Measurements from ENCODE around the gene IRF9. TPM values are rescaled to one million over a fixed set of nuclear protein-coding genes. Genes with fewer than 3 reads are reported as not detected.
A peak's percentile ranks its signal among the peaks of the same experiment; 100 is the strongest.

The IRF9 gene
- total RNA-seq, 1 experiment from 2014 or later = 27.6 TPM

DNA sequence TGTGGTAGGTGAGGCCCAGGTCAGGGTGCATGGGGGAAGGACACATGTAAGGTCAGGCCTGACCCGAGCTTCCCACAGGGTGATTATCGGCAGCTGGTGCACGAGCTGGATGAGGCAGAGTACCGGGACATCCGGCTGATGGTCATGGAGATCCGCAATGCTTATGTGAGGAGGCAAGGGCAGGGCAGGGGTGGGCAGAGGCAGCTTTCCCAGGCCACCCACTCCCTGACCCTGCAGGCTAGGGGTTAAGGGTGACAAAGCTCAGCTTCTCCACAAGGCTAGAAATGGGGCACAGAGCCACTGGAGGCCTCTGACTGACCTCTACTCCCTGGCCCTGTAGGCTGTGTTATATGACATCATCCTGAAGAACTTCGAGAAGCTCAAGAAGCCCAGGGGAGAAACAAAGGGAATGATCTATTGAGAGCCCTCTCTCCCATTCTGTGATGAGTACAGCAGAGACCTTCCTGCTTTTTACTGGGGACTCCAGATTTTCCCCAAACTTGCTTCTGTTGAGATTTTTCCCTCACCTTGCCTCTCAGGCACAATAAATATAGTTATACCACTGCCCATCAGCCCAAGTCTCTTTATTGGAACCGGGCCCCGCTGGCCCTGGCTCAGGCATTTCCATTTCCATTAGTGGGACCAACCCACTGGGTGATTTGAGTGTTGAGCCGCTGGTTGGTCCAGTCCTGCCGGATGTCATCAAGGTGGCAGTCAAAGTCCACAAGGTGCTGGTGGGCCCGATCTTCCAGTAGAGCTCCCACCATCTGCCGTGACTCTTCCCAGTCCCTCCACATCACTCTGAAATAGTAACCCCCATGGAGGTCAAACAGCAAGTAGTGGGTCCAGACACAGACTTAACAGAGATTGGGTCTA is 22.4 kb upstream of the IRF9 start:
- Histone ChIP-seq H3K23ac (ENCODE audit: insufficient read length, low read depth, low read length) (no peak overlapping the region), H4K20me1 (ENCODE audit: control insufficient read depth, insufficient read depth, insufficient read length) (no peaks in the 10 kb centered on the region), H3K18ac (ENCODE audit: insufficient read length, low read depth, low read length) (no peak overlapping the region), H2BK15ac (ENCODE audit: low read depth, low read length) (no peak overlapping the region), H4K91ac (ENCODE audit: insufficient read length, low read depth, low read length) (no peak overlapping the region), H3K56ac (ENCODE audit: insufficient read length, low read depth, low read length) (no peak overlapping the region), H3K9me3 (ENCODE audit: control insufficient read depth, low read depth, low read length) (no peaks in the 10 kb centered on the region), H2AFZ (ENCODE audit: low read length) (no peak overlapping the region), H3K4me1 (ENCODE audit: insufficient read depth, low read length) (no peaks in the 10 kb centered on the region), H2BK120ac (ENCODE audit: low read depth, low read length, poor library complexity, severe bottlenecking) (no peak overlapping the region), H2BK5ac (ENCODE audit: insufficient read length, low read length) (no peak overlapping the region), H3T11ph (ENCODE audit: low read length) (no peak overlapping the region), H3K79me1 (ENCODE audit: insufficient read depth, low read depth, low read length, poor library complexity, severe bottlenecking) (peaks cover 2% of the 10 kb centered on the region), H3K14ac (ENCODE audit: insufficient read depth, low read length) (no peak overlapping the region), H3K79me2 (ENCODE audit: insufficient read depth, low read length) (peaks cover 3% of the 10 kb centered on the region; the same call in 1 of the 2 replicates), H4K5ac (ENCODE audit: insufficient read length, low read depth, low read length) (no peak overlapping the region), H4K8ac (replicated peaks; ENCODE audit: insufficient read length, low read depth, low read length) (no peak overlapping the region), H2BK20ac (ENCODE audit: low read depth, low read length, poor library complexity, severe bottlenecking) (no peak overlapping the region), H3K27me3 (ENCODE audit: insufficient read depth, low read length) (no peaks in the 10 kb centered on the region), H3K4me2 (ENCODE audit: insufficient read depth, insufficient read length, low read length) (no peak overlapping the region), H3K23me2 (ENCODE audit: insufficient read length, low read depth, low read length, poor library complexity, severe bottlenecking) (peaks cover 10% of the 10 kb centered on the region), H3K9ac (ENCODE audit: extremely low read depth, insufficient read length, low read length) (no peak overlapping the region), H2BK12ac (ENCODE audit: insufficient read length, low read depth, low read length) (no peak overlapping the region), H3K27ac (ENCODE audit: insufficient read length, low read depth, low read length) (no peak overlapping the region), H2AK5ac (ENCODE audit: insufficient read length, low read length) (no peak overlapping the region), H3K4ac (ENCODE audit: low read depth, low read length) (no peak overlapping the region)
- DNase-seq = no peak
- Mint-ChIP-seq H3K9me3 (0 out of 5 replicates have a peak, but pooled peaks cover 0 to 2% of the 10 kb centered on the region in 2 experiments), H3K27ac (peak overlapping the region in 1 of 3 experiments; percentile 52; a peak in 4 of 7 replicates), H3K36me3 (ENCODE audit: insufficient read depth in 1 of 3, low read depth in 3 of 3) (peaks cover 22 to 43% (median 37%) of the 10 kb centered on the region in 3 experiments), H3K4me3 (peak overlapping the region; percentile 98 to 100; a peak in 4 of 5 replicates), H3K27me3 (ENCODE audit: low read depth) (no peaks in the 10 kb centered on the region), H3K4me1 (peaks cover 31 to 33% of the 10 kb centered on the region in 2 experiments)
- TF ChIP-seq, protein P1, sequence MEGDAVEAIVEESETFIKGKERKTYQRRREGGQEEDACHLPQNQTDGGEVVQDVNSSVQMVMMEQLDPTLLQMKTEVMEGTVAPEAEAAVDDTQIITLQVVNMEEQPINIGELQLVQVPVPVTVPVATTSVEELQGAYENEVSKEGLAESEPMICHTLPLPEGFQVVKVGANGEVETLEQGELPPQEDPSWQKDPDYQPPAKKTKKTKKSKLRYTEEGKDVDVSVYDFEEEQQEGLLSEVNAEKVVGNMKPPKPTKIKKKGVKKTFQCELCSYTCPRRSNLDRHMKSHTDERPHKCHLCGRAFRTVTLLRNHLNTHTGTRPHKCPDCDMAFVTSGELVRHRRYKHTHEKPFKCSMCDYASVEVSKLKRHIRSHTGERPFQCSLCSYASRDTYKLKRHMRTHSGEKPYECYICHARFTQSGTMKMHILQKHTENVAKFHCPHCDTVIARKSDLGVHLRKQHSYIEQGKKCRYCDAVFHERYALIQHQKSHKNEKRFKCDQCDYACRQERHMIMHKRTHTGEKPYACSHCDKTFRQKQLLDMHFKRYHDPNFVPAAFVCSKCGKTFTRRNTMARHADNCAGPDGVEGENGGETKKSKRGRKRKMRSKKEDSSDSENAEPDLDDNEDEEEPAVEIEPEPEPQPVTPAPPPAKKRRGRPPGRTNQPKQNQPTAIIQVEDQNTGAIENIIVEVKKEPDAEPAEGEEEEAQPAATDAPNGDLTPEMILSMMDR (conservative IDR thresholded peaks at IDR 0.05) = no peak
- no CpG with 5 or more reads among the region's 13 CpGs for whole genome bisulfite sequencing (ENCODE audit: extremely low coverage, insufficient read length, low lambda C conversion rate)

All from H9 (cell line).